NCI-H774 (cell line): ENCODE measurements around the gene LRG1.
A peak's percentile ranks its signal among the peaks of the same experiment; 100 is the strongest.

Experiments
- DNase-seq: peaks from one replicate; lab custom pipeline; 2025; lab: John Stamatoyannopoulos, UW

The LRG1 gene

GRCh38 chr19:4539693-4540581 lies at the start of gene LRG1:
TSS of gene LRG1 (minus strand) at chr19:4540036. CDS start at chr19:4540013, 23 bp downstream.
- no peak for DNase-seq

GRCh38 chr19:4588291-4588761 lies 48.5 kb upstream of the LRG1 start:
- no peak for DNase-seq

GRCh38 chr19:4587527-4587926 lies 47.7 kb upstream of the LRG1 start:
- no peak for DNase-seq

GRCh38 chr19:4586691-4587090 lies 46.9 kb upstream of the LRG1 start:
- no peak for DNase-seq

- no peak for DNase-seq
Observed at GRCh38 chr19:4586245-4586644, 46.4 kb upstream of the LRG1 start.

GRCh38 chr19:4585556-4585955 lies 45.7 kb upstream of the LRG1 start:
- no peak for DNase-seq

GRCh38 chr19:4584670-4585460 lies 45.0 kb upstream of the LRG1 start:
- DNase-seq = peak; percentile 9

- no peak for DNase-seq
Observed at GRCh38 chr19:4583961-4584669, 44.3 kb upstream of the LRG1 start.

GRCh38 chr19:4582980-4583842 lies 43.4 kb upstream of the LRG1 start:
- DNase-seq = no peak

GRCh38 chr19:4581666-4582553 lies 42.1 kb upstream of the LRG1 start:
- DNase-seq = no peak

GRCh38 chr19:4580961-4581665 lies 41.3 kb upstream of the LRG1 start:
- DNase-seq = no peak

GRCh38 chr19:4580021-4580901 lies 40.4 kb upstream of the LRG1 start:
- no peak for DNase-seq

- DNase-seq = no peak
Observed at GRCh38 chr19:4579389-4579788, 39.6 kb upstream of the LRG1 start.

GRCh38 chr19:4578552-4579248 lies 38.9 kb upstream of the LRG1 start:
- no peak for DNase-seq

- DNase-seq = no peak
Observed at GRCh38 chr19:4577020-4577782, 37.4 kb upstream of the LRG1 start.

- no peak for DNase-seq
Observed at GRCh38 chr19:4576016-4576933, 36.4 kb upstream of the LRG1 start.
